ENCODE results near the gene ELMOD1.

ELMOD1 gene

DNA sequence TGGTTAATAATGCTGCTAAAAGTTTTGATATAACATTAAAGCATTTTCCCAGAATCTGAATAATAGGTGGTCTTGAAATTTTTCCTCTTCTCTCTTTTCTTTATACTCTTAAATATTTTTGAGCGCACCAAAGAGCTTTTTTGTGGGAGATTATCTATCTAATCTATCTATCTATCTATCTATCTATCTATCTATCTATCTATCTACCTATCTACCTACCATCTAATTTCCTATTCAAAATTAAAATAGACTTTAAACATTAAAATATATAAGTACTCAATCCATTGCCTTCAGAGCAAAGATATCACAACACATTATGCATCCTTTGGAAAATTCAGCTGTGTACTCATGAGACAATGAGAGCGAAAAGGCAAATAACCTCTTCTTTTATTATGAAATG is 55.8 kb downstream of the ELMOD1 start:
- no peak for DNase-seq (ENCODE audit: low read depth)

GRCh38 chr11:107648242-107648641 is 57.3 kb downstream of the ELMOD1 start:
- DNase-seq (ENCODE audit: low read depth), result no peak

DNA sequence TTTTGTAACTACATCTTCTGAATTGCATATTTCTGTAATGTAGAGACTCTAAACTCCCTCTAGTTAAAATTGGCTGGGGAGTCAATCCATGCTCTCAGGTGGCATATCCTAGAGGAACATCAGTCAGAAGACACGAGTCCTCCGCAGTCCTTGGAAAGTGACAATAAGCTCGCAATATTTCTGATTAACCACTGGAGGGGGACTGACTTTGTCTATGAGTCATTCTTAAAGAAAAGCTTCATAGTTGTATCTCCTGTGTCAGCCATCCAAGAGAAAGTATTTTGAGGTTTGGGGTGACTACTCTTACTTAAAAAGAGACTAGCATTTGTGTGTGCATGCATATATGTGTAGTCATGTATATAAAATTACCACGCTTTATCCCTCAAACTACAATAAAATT is 60.7 kb downstream of the ELMOD1 start:
- DNase-seq (ENCODE audit: low read depth), result no peak

DNA sequence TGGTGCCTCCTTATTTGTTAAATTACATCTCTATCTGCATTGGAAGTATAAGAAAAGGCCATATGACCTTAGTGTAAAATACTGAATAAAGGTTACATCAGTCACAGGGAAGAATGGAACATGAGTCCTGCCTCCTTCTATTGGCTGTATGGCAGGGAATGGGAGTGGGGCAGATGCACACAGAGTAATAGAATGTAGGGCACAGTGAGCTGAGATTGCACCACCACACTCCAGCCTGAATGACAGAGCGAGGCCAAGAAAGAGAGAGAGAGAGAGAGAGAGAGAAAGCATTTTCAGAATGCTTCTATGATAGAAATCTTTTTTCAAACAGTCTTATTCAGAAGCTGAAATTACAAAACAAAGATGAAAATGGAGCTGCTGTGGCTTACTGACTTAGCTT is 62.1 kb downstream of the ELMOD1 start:
- no peak for DNase-seq (ENCODE audit: low read depth)

GRCh38 chr11:107655602-107656001 is 64.7 kb downstream of the ELMOD1 start:
- DNase-seq (ENCODE audit: low read depth), result no peak

DNA sequence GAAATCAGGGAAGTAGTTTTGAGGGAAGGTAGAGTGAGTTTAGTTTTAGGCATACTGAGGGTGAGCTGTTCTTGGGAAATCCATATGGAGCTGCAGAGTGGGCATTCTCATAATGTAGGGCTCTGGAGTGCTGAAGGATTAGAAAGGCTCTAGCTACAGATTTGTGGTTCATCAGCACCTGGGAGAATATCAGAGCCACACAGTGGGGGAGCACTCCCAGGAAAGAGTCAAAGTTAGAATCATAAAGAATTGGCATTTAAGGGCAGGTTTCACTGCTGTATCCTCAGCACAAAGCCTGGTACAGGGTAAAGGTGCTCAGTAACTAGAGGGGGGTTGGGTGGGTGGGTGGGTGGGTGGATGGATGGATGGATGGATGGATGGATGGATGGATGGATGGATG is 68.4 kb downstream of the ELMOD1 start:
- no peak for DNase-seq (ENCODE audit: low read depth)

DNA sequence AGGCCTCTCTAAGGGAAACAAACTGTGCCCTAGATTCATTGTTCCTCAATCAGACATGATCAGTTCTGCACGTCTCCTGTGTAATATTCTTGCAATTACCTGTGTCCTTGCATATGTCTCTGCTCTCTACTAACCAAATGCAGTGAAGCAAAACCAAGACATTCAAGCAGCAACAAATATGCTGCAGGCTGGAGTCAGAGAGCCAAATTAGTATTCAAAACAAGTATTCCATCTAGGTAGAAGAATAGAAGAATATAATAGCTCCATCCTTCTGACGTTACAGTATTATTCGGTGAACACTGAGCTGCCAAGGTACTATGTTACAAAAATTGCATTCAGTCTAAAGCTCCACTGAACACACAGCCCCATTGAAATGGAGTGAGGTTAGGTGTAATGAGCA is 69.1 kb downstream of the ELMOD1 start:
- DNase-seq (ENCODE audit: low read depth), result no peak

- no peak for DNase-seq (ENCODE audit: low read depth)
These were observed 70.7 kb downstream of the ELMOD1 start for GRCh38 chr11:107661656-107662055.

DNA sequence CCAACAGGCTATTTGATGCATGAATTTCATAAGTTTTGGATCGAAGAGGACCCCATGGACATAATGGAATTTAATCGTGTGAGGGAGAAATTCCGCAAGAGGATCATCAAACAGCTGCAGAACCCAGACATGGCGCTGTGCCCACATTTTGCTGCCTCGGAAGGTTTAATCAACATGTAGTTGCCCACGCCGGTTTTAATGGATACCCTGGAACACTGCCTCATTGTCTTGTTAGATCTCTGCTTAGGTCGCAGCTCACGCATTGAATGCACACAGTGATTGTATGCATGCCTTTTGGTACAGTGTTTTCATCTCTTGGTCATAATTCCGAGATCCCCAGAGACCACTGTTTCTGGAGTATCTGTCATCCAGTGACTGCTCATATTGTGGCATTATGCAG is 74.1 kb downstream of the ELMOD1 start:
- no peak for DNase-seq (ENCODE audit: low read depth)

- DNase-seq (ENCODE audit: low read depth), result no peak
These were observed 76.1 kb downstream of the ELMOD1 start for GRCh38 chr11:107666911-107667613.

DNA sequence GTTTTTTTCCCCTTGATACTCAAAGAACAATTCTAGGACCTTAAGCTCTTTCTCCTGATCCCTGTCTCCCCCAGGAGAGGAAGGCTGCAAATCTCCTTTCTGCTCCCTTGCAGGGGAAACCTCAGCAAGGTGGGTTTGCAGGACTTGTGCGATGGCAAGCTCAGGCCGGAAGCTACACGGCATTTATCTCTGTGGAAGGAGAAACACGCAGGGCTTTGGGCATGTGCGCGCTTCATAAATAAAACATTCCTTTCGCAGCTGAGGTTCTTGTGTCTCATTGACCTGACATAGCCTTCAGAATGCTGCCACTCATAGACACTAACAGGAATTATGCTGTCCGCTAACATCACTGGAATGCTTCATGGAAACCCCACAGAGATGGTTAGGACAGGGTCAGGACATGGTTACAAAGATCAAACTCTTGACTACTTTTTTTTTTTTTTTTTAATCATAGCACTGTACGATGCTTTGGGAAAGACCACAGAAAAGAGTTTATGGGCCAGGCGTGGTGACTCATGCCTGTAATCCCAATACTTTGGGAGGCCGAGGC is 78.3 kb downstream of the ELMOD1 start:
- DNase-seq (ENCODE audit: low read depth), result no peak

GRCh38 chr11:107669893-107670601 is 79.1 kb downstream of the ELMOD1 start:
- no peak for DNase-seq (ENCODE audit: low read depth)

GRCh38 chr11:107675902-107676301 is 85.0 kb downstream of the ELMOD1 start:
- no peak for DNase-seq (ENCODE audit: low read depth)

- DNase-seq (ENCODE audit: low read depth), result no peak
These were observed 85.5 kb downstream of the ELMOD1 start for GRCh38 chr11:107676336-107677057.

- no peak for DNase-seq (ENCODE audit: low read depth)
These were observed 87.1 kb downstream of the ELMOD1 start for GRCh38 chr11:107677924-107678631.

- no peak for DNase-seq (ENCODE audit: low read depth)
These were observed 87.7 kb downstream of the ELMOD1 start for GRCh38 chr11:107678632-107678971.

DNA sequence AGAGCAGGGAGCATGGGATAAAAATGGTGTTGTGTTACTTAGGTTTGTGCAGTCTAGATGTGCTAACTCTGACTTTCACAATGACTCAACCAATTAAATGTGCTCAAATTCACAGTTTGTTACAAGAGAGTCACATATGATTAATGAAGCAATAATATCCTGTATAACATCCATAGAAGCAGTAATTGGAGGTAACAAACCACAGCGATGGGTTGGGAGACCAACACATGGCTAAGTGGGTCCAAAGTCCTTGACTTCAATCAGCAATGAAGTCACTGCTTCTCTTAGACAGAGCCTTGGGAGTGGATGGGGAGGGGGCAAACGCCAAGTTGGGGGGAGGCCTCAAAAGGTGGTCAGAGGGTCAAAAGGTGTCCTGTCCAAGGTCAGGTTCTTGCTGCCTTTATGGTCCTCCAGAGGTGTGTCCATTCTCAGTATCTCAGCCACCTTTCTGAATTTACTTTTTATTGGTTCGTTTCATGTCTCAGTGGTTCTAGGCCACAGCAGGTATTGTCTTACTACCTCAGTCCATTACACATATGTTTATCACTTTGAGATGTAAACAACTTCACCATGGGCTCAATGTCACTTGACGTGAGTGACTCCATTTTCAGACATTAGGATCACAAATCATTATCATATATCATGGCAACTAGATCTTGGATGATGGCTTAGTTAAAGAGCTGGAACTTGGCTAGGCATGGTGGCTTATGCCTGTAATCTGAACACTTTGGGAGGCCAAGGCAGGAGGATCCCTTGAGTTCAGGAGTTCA is 88.5 kb downstream of the ELMOD1 start:
- DNase-seq (ENCODE audit: low read depth), result no peak

DNA sequence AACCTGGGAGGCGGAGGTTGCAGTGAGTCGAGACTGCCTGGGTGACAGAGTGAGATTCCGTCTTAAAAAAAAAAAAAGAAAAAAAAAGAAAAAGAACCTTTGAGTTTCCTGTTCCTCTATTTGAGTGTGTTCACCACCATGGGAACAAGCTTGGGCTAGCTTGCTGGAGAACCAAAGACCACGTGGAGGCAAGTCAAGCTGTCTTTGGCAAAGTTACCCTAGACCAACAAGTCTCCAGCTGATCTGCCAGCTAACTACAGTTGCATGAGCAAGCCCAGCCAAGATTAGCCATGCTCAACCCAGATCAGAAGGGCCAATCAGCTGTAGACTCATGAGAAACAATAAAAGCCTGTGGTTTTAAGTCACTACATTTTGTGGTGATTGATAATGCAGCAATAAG is 91.2 kb downstream of the ELMOD1 start:
- DNase-seq (ENCODE audit: low read depth), result no peak

DNA sequence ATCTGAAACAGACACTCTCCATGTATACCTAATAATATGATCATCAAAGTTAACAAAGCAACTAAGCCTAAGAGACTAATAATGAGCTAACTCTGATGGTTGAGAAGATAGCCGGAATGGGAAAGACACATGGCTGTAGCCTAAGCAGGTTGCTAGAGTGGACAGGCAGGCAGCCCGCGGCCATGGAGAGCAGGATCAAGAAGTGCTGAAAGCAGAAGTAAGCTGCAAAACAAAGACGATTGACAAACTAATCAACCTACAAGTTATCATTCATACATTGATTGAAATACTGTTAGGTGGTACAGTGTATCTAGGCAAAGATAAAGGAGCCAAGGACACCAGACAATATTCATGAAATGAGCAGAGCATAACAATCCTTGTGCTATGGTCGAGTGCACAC is 91.6 kb downstream of the ELMOD1 start:
- no peak for DNase-seq (ENCODE audit: low read depth)

DNA sequence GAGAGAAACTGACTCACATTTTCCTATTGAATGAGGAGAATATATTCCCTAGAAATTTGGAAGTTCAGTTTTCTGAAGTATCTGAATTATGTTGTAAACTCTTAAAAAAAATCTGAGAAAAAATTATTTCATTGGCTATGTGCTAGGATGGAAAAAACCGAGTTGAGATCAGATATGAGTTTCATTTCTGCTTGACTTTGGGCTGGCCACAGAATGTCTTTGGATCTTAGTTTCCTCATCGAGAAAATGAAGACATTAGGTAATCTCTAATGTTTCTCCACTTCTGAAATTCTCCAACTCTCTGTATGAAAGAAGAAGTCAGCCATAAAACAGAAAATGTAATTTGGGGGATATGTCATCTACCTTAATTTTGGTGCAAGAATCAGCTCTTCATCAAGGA is 92.1 kb downstream of the ELMOD1 start:
- DNase-seq (ENCODE audit: low read depth), result no peak

DNA sequence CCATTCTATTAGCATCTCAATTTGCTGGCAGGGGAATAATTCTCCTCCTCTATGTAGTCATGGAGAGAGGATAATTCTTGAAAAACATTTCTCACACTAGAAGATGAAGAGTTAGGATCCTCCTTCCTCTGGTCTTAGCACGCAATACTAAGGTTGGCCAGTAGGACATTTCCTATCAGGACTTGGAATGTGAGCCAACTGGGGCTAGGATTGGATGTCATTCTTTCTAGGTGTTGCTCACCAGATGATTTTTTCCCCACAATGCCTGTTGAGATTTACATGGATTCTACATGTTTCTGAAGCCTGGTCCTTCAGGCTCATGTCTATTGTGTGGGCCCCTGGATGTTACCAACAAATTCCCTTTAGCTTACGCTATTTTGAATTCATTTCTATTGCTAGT is 92.9 kb downstream of the ELMOD1 start:
- no peak for DNase-seq (ENCODE audit: low read depth)
